HFFc6 (cell line): ENCODE measurements around the gene SLC45A2. TPM values are rescaled to one million over a fixed set of nuclear protein-coding genes. Genes with fewer than 3 reads are reported as not detected.
A peak's percentile ranks its signal among the peaks of the same experiment; 100 is the strongest.

ENCODE experiments used
- DNase-seq: peaks from one replicate; pipeline ENCODE4 v3.0.0-alpha.2; 2018
- H3K27ac Mint-ChIP-seq: 2 replicates; pipeline ENCODE4 v1.8.0; 2020; ENCODE audit warnings: mild to moderate bottlenecking, mixed read lengths
- H3K27me3 Mint-ChIP-seq: 2 replicates; pipeline ENCODE4 v1.8.0; 2021; ENCODE audit warnings: mild to moderate bottlenecking, moderate library complexity, mixed read lengths; ENCODE audit not compliant: insufficient read depth
- H3K36me3 Mint-ChIP-seq: 2 replicates; pipeline ENCODE4 v1.8.0; 2021; ENCODE audit warnings: low read depth, mixed read lengths
- H3K4me1 Mint-ChIP-seq: 2 replicates; pipeline ENCODE4 v1.8.0; 2020; ENCODE audit warnings: low read depth, mixed read lengths
- H3K4me3 Mint-ChIP-seq: 2 replicates; pipeline ENCODE4 v1.8.0; 2020; ENCODE audit warnings: mild to moderate bottlenecking, moderate library complexity, mixed read lengths
- H3K9me3 Mint-ChIP-seq: 2 replicates; pipeline ENCODE4 v1.8.0; 2020; ENCODE audit warnings: mild to moderate bottlenecking, mixed read lengths
- total RNA-seq, 6 experiments: library from RNA; stranded (reverse); fragmentation: NEBNext Ultra II Directional; extraction: Animal tissue kit (Norgen Biotek cat#: 25700); gene quantifications; 2 replicates in 1 of 6; 3 replicates in 5 of 6; pipeline ENCODE4 v1.2.3, GENCODE V29; 2021
- TF ChIP-seq, protein P1 (sequence below): fragments of 200-600 bp; sonication (generic); IDR thresholded peaks from 2 replicates; pipeline ENCODE4 v1.5.0; 2021; ENCODE audit warnings: antibody characterized with exemption, mild to moderate bottlenecking

SLC45A2 gene
- total RNA-seq, 6 experiments from 2014 or later = not detected

DNA sequence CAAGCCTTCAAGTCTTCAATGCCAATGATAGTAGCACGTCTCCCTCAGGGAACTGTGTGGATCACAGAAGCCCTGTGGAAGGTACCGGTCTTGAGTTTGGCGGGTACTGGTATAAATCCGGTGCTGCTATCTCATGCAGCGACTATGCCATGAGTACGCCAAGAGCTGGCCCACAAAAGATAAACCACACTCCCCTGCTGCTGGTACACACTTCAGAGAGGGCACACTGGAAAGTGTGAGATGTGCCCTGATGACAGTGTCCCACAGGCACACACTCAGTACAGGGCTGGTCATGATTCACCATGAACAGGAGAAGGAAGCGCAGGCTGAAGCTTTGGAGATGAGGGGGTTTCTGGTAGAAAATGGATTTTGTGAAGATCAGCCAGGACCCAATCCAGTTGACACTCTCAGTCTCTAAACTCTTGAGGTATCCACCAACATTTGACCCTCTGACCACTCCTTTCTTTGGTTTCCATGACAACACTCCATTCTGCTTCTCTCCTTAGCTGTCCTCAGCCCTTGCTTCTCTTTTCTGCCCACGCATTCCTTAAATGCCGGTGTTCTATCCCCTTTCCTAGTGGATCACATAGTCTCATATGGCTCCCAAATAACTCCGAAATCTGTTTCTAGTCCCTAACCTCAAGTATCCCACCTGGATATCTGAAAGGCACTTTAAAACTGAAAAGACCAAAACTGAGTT lies 18.3 kb upstream of the SLC45A2 start:
- DNase-seq = no peak
- no peaks in the 10 kb centered on the region for H3K9me3 Mint-ChIP-seq
- 0 out of 2 replicates have a peak overlapping the region, but pooled peaks have one; percentile 24 for H3K27ac Mint-ChIP-seq
- H3K4me1 Mint-ChIP-seq = peaks cover 55% of the 10 kb centered on the region
- H3K4me3 Mint-ChIP-seq = no peak overlapping the region
- peaks cover 16% of the 10 kb centered on the region for H3K36me3 Mint-ChIP-seq
- TF ChIP-seq, protein P1, sequence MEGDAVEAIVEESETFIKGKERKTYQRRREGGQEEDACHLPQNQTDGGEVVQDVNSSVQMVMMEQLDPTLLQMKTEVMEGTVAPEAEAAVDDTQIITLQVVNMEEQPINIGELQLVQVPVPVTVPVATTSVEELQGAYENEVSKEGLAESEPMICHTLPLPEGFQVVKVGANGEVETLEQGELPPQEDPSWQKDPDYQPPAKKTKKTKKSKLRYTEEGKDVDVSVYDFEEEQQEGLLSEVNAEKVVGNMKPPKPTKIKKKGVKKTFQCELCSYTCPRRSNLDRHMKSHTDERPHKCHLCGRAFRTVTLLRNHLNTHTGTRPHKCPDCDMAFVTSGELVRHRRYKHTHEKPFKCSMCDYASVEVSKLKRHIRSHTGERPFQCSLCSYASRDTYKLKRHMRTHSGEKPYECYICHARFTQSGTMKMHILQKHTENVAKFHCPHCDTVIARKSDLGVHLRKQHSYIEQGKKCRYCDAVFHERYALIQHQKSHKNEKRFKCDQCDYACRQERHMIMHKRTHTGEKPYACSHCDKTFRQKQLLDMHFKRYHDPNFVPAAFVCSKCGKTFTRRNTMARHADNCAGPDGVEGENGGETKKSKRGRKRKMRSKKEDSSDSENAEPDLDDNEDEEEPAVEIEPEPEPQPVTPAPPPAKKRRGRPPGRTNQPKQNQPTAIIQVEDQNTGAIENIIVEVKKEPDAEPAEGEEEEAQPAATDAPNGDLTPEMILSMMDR = no peak
- H3K27me3 Mint-ChIP-seq = no peaks in the 10 kb centered on the region

DNA sequence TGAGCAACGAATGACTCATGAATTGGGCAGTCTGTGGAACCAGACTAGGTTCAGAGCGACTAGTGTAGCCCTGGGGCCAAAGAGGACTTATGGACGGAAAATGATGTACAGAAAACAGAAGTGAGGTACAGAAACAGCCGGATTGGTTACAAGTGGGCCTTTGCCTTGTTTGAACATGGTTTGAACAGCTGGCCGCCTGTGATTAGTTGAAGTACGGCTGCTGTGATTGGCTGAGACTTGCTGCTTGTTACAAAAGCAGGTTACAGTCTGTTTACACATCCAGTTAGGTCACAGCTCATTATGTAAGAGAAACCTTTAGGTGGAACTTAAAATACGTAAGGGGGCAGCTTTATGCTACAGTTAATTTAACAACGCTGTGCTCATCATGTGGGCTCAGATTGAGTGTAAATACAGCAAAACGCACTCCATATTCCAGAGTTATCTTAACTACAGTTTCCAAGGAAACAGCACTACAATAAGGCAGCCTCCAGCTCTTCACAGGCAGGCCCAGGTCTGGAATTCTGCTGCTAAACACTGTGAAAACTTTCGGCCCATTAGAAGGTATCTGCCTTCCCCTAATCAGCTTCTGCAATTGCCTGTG lies 16.8 kb upstream of the SLC45A2 start:
- H3K4me3 Mint-ChIP-seq = no peak overlapping the region
- peak; percentile 58 for DNase-seq
- H3K27ac Mint-ChIP-seq = peak overlapping the region; percentile 82; the same call in 1 of the 2 replicates
- no peaks in the 10 kb centered on the region for H3K9me3 Mint-ChIP-seq
- peaks cover 16% of the 10 kb centered on the region for H3K36me3 Mint-ChIP-seq
- TF ChIP-seq, protein P1 = no peak
- H3K27me3 Mint-ChIP-seq = no peaks in the 10 kb centered on the region; the same call in 1 of the 2 replicates
- H3K4me1 Mint-ChIP-seq = peaks cover 54% of the 10 kb centered on the region

DNA sequence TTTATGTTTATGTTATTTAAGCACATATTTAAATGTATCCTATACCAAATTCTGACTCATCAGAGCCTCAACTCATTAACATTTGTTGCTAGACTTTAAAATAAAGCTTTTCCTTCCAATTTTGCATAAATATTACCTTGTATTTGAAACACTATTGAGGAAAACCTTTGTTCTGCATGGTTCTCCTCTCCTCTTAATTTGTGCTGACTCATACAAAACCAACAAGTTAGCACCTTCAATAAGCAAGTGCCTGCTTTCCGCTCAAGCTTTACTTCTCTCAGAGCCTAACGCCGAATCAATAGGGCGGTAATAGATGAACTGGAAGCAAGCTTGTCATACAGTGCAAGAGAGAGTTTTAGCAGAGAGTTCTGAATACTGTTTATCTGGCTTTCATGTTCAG lies 15.5 kb upstream of the SLC45A2 start:
- Mint-ChIP-seq H3K4me3 (no peak overlapping the region), H3K27ac (no peak overlapping the region), H3K27me3 (no peaks in the 10 kb centered on the region; the same call in 1 of the 2 replicates), H3K4me1 (peaks cover 52% of the 10 kb centered on the region), H3K36me3 (peaks cover 16% of the 10 kb centered on the region), H3K9me3 (no peaks in the 10 kb centered on the region)
- TF ChIP-seq, protein P1 = no peak
- no peak for DNase-seq

DNA sequence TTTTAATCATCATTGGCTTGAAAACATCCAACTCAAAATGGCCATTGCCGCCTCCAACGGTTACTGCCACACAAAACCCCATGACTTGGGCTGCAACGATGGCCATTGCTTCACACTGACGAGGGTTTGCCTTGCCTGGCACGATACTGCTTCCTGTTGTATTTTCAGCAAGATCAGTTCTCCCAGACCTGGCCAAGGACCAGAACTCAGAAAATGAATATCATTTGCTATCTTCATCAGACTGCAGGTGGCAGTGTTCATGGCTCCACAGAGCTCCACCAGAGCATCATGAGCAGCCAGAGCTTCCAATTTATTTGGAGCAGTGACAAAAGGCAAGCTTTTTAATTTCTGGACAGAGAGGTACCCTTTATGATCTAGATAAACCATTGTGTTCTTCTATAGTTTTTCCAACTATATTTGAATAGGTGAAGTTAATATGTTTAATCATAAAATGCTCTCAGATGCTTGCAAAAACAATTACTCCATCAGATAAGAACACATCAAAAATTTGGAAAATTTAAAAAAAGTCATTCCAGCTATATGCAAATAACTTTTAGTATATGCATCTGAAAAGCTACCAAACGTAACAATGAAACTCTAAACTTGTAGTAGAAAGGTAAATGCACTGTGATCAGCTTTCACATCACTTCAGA lies 13.0 kb upstream of the SLC45A2 start:
- Mint-ChIP-seq H3K4me3 (no peak overlapping the region), H3K36me3 (peaks cover 2% of the 10 kb centered on the region), H3K9me3 (no peaks in the 10 kb centered on the region), H3K27ac (peak overlapping the region; percentile 60), H3K4me1 (peaks cover 45% of the 10 kb centered on the region), H3K27me3 (no peaks in the 10 kb centered on the region; the same call in none of the 2 replicates)
- TF ChIP-seq, protein P1 = peak; percentile 87
- peak; percentile 86 for DNase-seq

DNA sequence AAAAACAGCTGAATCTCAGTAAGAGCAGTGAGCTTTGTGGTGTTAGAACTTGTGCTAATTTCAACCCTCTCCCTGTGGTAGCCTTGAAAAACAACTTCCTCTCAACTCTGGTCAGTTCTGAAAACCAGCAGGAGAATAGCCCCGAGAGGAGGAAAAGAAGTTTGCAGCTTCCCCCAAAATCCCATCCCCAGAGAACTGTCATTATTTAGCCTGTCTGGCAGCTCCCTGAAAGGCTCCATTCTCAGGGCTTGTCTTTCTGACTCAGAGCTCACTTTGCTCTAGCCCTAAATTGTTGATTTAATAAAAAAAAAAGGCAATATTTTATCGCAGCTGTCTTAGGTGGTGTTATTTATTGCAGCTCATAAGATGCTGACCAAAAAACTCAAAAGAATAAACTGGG lies 11.4 kb upstream of the SLC45A2 start:
- no peaks in the 10 kb centered on the region for H3K9me3 Mint-ChIP-seq
- H3K4me3 Mint-ChIP-seq = no peak overlapping the region
- no peaks in the 10 kb centered on the region; the same call in none of the 2 replicates for H3K27me3 Mint-ChIP-seq
- H3K27ac Mint-ChIP-seq = no peak overlapping the region
- peaks cover 36% of the 10 kb centered on the region for H3K4me1 Mint-ChIP-seq
- no peak for DNase-seq
- TF ChIP-seq, protein P1 = no peak
- H3K36me3 Mint-ChIP-seq = no peaks in the 10 kb centered on the region; the same call in 1 of the 2 replicates
